Jurkat, Clone E6-1 (cell line): ENCODE results near the gene NAALADL1.
"Not testable (repeated sequence)": the region's sequence is repeated elsewhere in the genome, so short reads cannot be mapped to it uniquely, and the experiment has no call there.

Experiments used
- DNase-seq: peaks from one replicate; pipeline ENCODE4 v3.0.0-alpha.2; 2011; ENCODE audit warnings: low read depth, low spot score
- H3K4me3 ChIP-seq: 2 replicates; pipeline ENCODE4 v1.5.1; 2011; ENCODE audit warnings: mild to moderate bottlenecking, low read length, control low read depth, moderate library complexity

NAALADL1 gene

GRCh38 chr11:65021509-65021908 lies 36.8 kb downstream of the NAALADL1 start:
- no peak overlapping the region for H3K4me3 ChIP-seq
- no peak for DNase-seq

DNA sequence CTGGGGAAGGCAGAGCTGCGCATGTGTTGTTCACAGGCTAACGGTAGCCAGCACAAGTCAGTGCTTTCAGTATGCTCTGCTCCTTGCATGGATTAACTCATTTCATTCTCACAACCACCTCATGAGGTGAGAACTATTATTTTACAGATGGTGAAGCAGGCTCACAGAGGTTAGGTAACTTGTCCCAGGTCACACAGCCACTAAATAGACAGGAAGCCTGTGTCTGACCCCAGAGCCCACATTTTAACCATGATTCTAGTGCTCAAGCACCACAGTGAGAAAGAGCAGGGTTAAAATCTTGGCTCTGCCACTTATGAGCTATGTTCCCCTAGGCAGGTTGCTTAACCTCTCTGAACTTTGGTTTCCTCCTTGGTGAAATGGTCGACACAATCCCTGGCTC lies 37.4 kb downstream of the NAALADL1 start:
- no peak for DNase-seq
- no peak overlapping the region for H3K4me3 ChIP-seq

DNA sequence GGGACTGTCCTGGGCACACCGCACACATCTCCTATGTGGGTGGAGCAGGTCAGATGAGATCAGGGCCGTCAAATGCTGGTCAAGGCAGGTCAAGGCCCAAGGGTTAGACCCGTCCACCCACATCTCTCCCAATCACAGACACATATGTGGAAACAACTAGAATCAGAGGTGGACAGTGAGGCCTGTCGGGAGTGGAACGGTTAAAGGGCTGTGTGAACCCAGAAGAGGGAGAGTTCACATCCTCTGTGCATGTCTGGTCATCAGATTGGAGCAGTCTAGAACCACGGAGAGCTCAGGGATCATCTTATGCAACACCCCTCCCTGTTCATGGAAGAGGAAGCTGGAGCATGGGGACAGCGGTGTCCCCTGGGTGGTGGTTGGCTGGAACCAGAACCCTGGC lies 38.5 kb downstream of the NAALADL1 start:
- no peak for DNase-seq

DNA sequence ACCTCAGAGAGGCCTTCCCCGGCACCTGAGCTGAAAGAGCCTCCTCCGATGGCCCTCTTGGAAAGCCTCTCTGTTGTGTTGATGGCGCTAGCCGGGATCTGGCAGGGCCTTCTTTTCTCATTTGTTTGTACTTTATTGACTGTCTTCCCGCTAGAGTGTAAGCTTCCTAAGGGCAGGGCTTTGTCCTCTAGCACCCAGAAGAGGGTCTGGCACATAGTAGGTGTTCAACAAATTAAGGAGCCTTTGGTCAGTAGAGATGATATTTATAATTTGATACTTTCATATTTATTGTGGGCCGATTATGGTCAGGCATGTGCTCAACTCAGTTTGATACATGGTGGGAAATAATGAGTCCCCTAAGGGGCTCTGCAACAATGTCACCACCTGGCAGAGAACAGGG lies 40.4 kb downstream of the NAALADL1 start:
- no peak for DNase-seq
- no peak overlapping the region for H3K4me3 ChIP-seq

More for the DNA sequence above, 38.5 kb downstream of the NAALADL1 start:
- H3K4me3 ChIP-seq = no peak overlapping the region

DNA sequence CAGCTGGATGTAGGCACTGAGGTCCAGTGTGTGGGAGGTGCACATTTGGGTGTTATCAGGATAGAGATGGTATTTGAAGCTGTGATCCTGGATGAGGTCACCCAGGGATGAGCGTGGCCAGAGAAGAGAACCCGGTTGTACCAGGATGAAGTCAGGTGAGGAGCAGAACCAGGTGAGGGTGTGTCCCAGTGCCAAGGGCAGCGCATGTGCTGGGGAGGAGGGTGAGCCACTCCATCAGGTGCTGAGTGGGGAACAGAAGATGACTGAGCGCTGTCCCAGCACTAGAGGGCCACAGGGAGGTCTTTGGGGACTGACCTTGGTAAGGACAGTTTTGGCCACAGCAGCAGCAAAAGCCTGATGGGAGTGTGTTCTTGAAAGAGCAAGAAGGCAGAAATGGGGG lies 41.6 kb downstream of the NAALADL1 start:
- no peak for DNase-seq
- no peak overlapping the region for H3K4me3 ChIP-seq

- H3K4me3 ChIP-seq = peak overlapping the region; percentile 81
- DNase-seq = no peak
Measured at GRCh38 chr11:65014726-65015227, 43.6 kb downstream of the NAALADL1 start.

GRCh38 chr11:65013888-65014725 lies 44.2 kb downstream of the NAALADL1 start, which contains the start of gene ARL2:
TSS of gene ARL2 (plus strand) at chr11:65014160. CDS start at chr11:65014208, 48 bp downstream.
- peak within 1 kb of the TSS; percentile 81 for H3K4me3 ChIP-seq
- peak; percentile 94 for DNase-seq

- peak; percentile 85 for DNase-seq
- H3K4me3 ChIP-seq = peak overlapping the region; percentile 81
Measured at GRCh38 chr11:65013130-65013887, 45.0 kb downstream of the NAALADL1 start.

- no peak for DNase-seq
- H3K4me3 ChIP-seq = no peak overlapping the region
Measured at GRCh38 chr11:65008873-65009272, 49.5 kb downstream of the NAALADL1 start.

DNA sequence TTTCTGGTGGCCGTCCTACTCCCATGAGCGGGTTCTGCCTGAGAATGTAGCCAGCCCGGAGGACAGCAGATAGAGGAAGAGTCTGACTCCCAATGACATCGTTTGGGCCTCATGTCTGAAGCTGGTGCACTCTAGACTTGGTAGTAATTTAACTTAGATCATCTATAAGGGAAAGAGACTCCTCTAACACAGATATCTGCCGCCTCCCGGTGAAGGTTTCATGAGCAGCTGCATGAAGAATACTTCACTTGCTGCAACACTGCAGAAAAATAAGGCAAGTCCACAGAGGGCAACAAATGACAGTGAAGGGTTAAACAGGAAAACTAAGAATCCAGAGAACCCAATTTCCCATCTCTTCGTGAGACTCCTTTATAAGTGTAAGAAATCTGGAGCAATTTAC lies 50.3 kb downstream of the NAALADL1 start:
- DNase-seq = no peak
- no peak overlapping the region for H3K4me3 ChIP-seq

DNA sequence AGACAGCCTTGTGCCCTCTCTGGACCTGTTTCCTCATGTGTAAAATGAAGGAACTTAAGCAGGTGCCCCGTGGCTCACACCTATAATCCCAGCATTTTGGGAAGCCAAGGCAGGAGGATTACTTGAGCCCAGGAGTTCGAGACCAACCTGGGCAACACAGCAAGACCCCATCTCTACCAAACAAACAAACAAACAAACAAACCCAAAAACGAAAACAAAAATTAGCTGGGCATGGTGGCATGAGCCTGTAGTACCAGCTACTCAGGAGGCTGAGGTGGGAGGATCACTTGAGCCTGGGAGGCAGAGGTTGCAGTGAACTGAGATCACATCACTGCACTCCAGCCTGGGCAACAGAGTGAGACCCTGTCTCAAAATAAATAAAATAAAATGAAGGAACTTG lies 54.4 kb downstream of the NAALADL1 start:
- H3K4me3 ChIP-seq, DNase-seq: not testable (repeated sequence)

GRCh38 chr11:65003282-65003681 lies 55.1 kb downstream of the NAALADL1 start:
- no peak for DNase-seq
- no peak overlapping the region for H3K4me3 ChIP-seq

- H3K4me3 ChIP-seq = no peak overlapping the region
- no peak for DNase-seq
Measured at GRCh38 chr11:65002706-65003105, 55.6 kb downstream of the NAALADL1 start.

- DNase-seq = no peak
- H3K4me3 ChIP-seq = no peak overlapping the region
Measured at GRCh38 chr11:64999478-64999877, 58.9 kb downstream of the NAALADL1 start.

DNA sequence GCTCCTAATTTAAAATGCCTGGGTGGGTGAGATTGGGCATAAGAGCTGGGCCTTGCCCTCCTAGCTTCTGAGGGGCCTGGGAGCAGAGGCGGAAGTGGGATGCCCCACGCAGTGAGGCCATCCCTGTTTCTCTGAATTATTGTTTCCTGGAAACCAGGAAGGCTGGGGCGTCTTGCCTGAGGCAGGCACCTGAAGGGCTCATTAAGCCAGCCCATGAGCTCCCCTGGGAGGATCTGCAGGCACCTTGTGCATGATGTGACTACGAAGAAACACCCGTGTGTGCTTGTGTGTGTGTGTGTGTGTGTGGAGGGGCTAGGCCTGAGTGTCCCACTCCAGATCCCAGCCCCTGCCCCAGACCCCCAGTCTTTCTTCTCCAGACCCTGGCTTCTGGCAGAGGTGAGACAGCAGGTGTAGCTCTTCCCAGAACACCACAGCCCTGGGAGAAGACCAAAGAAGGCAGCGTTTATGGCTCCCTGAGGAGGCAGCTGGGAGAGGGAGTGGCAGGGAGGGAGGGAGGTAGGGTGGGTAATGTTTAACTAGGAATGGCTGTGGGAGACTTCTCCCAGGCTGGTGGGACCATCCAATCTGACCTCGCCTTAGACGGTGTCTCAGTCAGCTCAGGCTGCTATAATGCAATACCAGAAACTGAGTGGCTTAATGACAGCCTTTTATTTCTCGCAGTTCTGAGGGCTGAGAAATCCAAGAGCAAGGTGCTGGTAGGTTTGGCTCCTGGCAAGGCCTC lies 59.5 kb downstream of the NAALADL1 start:
- no peak overlapping the region for H3K4me3 ChIP-seq
- DNase-seq = no peak

GRCh38 chr11:64998141-64998540 lies 60.2 kb downstream of the NAALADL1 start:
- H3K4me3 ChIP-seq = no peak overlapping the region
- DNase-seq = no peak

DNA sequence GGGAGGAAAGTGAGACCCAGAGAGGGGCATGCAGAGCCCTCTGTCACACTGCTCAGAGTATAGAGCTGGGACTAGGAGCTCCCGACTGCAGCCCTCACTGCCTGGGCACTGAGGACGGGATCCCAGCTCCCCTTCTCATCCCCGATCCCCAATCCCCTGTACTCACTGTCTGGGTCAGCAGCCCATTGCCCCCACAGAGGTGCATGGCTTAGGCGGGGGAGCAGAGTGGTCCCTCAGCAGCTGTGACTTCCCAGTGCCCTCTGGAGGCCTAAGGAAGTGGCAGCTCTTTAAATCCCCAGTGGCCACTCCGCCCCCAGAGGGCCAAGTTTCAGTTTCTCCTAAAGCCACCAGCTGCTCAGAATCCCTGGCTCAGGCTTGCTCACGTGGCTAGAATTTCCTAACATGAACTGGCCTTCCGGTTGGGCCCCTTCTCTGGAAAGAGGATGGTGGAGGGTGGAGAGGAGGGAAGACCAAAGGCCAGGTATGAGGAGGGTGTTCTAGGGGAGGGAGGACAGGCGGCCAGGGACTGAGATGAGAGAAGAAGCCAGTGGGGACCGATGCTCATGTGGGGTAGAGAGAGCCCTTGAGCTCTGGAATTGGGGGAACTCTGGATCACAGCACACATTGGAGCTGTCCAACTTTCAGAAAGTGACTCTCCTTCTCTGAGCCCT lies 61.5 kb downstream of the NAALADL1 start, which contains the start of gene BATF2:
Gene BATF2, minus strand, starts transcription at position 262 of the 671 bp plus-strand sequence. Its CDS starts 57 bp downstream, at position 205.
- H3K4me3 ChIP-seq = no peak within 1 kb of the TSS
- DNase-seq = no peak

GRCh38 chr11:64996327-64996709 lies 62.0 kb downstream of the NAALADL1 start:
- no peak for DNase-seq

More at GRCh38 chr11:64996327-64996709, 62.0 kb downstream of the NAALADL1 start:
- no peak overlapping the region for H3K4me3 ChIP-seq
